ENCODE data around the gene PIK3C3.

- TF ChIP-seq CEBPB (IDR thresholded peaks at IDR 0.05): no peak
- TF ChIP-seq MAX (IDR thresholded peaks at IDR 0.05): no peak
- no peak for TF ChIP-seq YY1 (IDR thresholded peaks at IDR 0.05; ENCODE audit: low read depth)
- no peak for TF ChIP-seq TEAD4 (IDR thresholded peaks at IDR 0.05)
These were observed 77.4 kb downstream of the PIK3C3 start for GRCh38 chr18:42032447-42032846.
